Measurements from ENCODE around the gene MECP2. TPM values are rescaled to one million over a fixed set of nuclear protein-coding genes. Genes with fewer than 3 reads are reported as not detected.

MECP2 gene
- polyA plus RNA-seq, 12 donors = 16.5 to 30.0 (median 19.2) TPM; not detected in 1

Other genes with a start within 250 kb of the MECP2 start
- gene L1CAM, start 211.5 kb downstream of the MECP2 start, polyA plus RNA-seq (ENCODE audit: insufficient read length in 12 of 12) = 10 to 100 TPM in 2 of 12 donors, 1 to 10 TPM in 9, not detected in 1; 1.7 to 11.7 (median 2.8) TPM
- 1 to 10 TPM in 1 of 12 donors, under 1 TPM in 9, not detected in 2; 0.33 to 1.3 (median 0.63) TPM for gene AVPR2, start 193.0 kb downstream of the MECP2 start, polyA plus RNA-seq (ENCODE audit: insufficient read length in 12 of 12)
- 10 to 100 TPM in 11 of 12 donors, not detected in 1; 13.9 to 84.8 (median 18.2) TPM for gene ARHGAP4, start 171.5 kb downstream of the MECP2 start, polyA plus RNA-seq (ENCODE audit: insufficient read length in 12 of 12)
- 10 to 100 TPM in 11 of 12 donors, not detected in 1; 42.6 to 72.0 (median 57.7) TPM for gene NAA10, start 162.7 kb downstream of the MECP2 start, polyA plus RNA-seq (ENCODE audit: insufficient read length in 12 of 12)
- gene RENBP, start 153.1 kb downstream of the MECP2 start, polyA plus RNA-seq (ENCODE audit: insufficient read length in 12 of 12) = 10 to 100 TPM in 1 of 12 donors, 1 to 10 TPM in 10, not detected in 1; 1.4 to 26.0 (median 2.3) TPM
- 100 to 1,000 TPM in 1 of 12 donors, 10 to 100 TPM in 11; 24.3 to 129 (median 31.2) TPM for gene HCFC1, start 125.9 kb downstream of the MECP2 start, polyA plus RNA-seq (ENCODE audit: insufficient read length in 12 of 12)
- gene TMEM187, start 125.0 kb downstream of the MECP2 start, polyA plus RNA-seq (ENCODE audit: insufficient read length in 12 of 12) = 1 to 10 TPM in 10 of 12 donors, not detected in 2; 2.7 to 7.0 (median 4.8) TPM
- gene IRAK1, start 77.8 kb downstream of the MECP2 start, polyA plus RNA-seq (ENCODE audit: insufficient read length in 12 of 12) = 10 to 100 TPM in 11 of 12 donors, not detected in 1; 27.7 to 48.5 (median 39.2) TPM
- not detected for gene OPN1LW, start 46.5 kb upstream of the MECP2 start, polyA plus RNA-seq (ENCODE audit: insufficient read length in 12 of 12)
- gene OPN1MW, start 84.9 kb upstream of the MECP2 start, polyA plus RNA-seq (ENCODE audit: insufficient read length in 12 of 12) = not detected
- gene OPN1MW2, start 122.0 kb upstream of the MECP2 start, polyA plus RNA-seq (ENCODE audit: insufficient read length in 12 of 12) = not detected
- not detected for gene OPN1MW3, start 159.9 kb upstream of the MECP2 start, polyA plus RNA-seq (ENCODE audit: insufficient read length in 12 of 12)
- not detected for gene TEX28, start 197.4 kb upstream of the MECP2 start, polyA plus RNA-seq (ENCODE audit: insufficient read length in 12 of 12)
- gene TKTL1, start 198.1 kb upstream of the MECP2 start, polyA plus RNA-seq (ENCODE audit: insufficient read length in 12 of 12) = under 1 TPM in 10 of 12 donors, not detected in 2; 0.08 to 0.63 (median 0.35) TPM